Activated T-cell treated with anti-CD3 and anti-CD28 coated beads, Interleukin-2, amount 50 U/mL, for 48 hours (primary cell): ENCODE results near the gene LAMA2.

Experiments used
- DNase-seq, 2 experiments: peaks; one replicate each; pipeline ENCODE4 v3.0.0-alpha.2; 2020

LAMA2 gene

GRCh38 chr6:129398764-129399163 is 515.8 kb downstream of the LAMA2 start:
- no peak for DNase-seq

DNA sequence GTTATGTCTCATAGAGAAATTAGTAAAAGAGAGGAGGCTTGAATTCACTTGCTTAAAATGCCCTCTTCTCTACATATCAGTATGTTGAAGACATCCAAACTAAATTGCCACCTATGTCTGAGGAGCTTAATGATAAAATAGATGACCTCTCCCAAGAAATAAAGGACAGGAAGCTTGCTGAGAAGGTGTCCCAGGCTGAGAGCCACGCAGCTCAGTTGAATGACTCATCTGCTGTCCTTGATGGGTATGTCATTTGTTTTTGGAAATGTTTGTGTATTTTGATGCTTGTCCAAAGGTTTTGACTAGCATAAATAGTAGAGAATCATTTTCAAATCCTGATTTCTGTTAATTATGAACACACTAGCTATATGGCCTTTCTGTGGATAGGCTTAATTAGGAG is 519.3 kb downstream of the LAMA2 start:
- no peak for DNase-seq

- no peak for DNase-seq
Measured at GRCh38 chr6:129411092-129411491, 528.2 kb downstream of the LAMA2 start.

DNA sequence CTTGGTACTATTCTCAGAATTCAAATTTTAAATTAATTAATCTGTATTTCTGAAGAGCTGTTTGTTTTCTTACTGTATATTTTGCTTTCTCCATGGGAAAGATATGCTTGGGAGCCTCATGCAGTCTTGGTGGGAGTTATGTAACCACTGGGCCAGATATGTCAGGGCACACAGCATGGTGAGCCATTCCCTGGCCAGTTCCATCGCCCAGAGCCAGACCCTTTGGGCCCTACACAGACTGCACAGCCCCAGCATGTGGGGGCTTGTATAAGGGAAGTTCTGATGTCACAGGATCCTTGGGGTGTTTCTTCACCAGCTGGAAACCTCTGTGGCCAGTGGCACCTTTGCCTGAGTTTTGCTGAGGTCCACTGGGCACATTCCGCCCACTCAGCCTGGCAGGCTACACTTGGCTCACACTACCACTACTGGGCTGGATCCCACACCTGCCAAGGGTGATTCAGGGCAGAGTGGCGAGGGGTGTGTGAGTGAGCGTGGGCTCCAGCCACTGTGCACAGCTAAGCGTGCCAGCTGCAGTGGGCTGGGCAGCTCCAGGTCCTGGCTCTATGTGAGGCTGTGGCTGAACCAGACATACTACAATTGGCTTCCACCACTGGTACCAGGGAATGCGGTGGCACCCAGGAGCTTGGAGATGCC is 533.5 kb downstream of the LAMA2 start:
- DNase-seq, result no peak

GRCh38 chr6:129417416-129418086 is 534.6 kb downstream of the LAMA2 start:
- no peak for DNase-seq

GRCh38 chr6:129419324-129419723 is 536.4 kb downstream of the LAMA2 start:
- DNase-seq, result no peak

GRCh38 chr6:129426343-129426742 is 543.4 kb downstream of the LAMA2 start:
- no peak for DNase-seq

DNA sequence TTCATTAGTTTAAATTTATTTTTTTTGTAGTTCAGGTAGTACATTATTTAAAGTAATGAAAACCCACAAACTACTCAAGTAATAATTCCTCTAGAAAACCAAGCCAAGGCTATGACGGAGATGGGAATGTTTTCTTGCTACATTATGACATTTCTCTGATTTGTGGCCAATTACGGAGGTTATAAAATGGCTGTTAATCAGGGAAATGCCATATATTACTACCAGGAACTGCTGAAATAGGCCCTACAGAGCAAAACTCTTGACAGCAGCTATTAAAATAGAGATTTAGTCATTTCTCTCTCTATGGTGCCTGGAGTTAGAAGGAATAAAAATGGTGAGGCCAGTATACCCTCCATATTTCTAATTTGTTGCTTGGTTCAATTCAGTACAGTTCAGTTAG is 547.0 kb downstream of the LAMA2 start:
- no peak for DNase-seq

GRCh38 chr6:129432738-129433137 is 549.8 kb downstream of the LAMA2 start:
- no peak for DNase-seq

DNA sequence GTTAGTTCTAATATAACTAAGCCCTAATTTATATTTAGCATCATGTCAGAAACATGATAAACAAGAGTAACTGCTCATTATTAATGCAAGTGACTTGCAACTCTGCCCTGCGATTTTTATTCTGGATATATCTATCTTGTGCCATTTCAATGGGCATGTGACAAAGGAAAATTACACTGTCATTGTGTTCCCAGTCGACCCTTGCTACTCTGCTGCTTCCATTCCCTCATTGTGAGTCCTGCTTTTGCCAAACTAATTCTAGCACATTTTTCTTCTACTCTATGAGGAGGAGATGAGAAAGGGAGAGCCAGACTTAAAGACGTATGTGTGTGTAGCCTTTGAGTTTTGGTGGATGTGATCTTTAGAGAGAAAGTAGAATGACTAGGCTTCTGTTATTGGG is 551.2 kb downstream of the LAMA2 start:
- no peak for DNase-seq

DNA sequence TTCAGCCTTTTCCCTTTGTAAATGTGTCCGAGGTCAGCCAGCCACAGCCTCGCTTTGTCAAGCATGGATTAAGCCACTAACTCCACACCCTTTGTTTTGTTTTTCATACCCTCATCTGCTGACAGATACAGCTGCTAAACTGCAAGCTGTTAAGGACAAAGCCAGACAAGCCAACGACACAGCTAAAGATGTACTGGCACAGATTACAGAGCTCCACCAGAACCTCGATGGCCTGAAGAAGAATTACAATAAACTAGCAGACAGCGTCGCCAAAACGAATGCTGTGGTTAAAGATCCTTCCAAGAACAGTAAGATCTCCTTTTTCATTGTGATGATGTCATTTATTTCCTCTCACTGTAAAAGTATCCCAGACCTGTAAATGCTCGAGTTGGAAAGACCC is 557.8 kb downstream of the LAMA2 start:
- DNase-seq, result no peak

DNA sequence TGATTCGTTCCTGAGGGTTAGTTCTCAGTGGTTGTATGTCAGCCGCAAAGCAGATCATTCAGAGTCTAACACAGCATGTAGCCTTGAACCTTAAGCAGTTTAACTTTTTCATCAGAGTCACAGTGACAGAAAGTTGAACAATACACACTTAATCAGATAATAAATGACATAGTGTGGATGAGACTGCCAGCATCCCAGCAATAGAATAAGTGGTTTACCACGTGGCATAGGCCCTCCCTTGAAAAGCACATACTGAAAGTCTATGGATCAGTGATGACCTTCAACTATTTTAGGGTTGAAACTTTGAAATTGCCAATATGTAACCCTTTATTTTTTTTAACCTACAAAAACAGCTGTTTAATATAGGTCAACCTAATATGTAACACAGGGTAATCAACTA is 561.7 kb downstream of the LAMA2 start:
- DNase-seq, result no peak

GRCh38 chr6:129446272-129447197 is 563.6 kb downstream of the LAMA2 start:
- no peak for DNase-seq

- no peak for DNase-seq
Measured at GRCh38 chr6:129447198-129447565, 564.2 kb downstream of the LAMA2 start.

DNA sequence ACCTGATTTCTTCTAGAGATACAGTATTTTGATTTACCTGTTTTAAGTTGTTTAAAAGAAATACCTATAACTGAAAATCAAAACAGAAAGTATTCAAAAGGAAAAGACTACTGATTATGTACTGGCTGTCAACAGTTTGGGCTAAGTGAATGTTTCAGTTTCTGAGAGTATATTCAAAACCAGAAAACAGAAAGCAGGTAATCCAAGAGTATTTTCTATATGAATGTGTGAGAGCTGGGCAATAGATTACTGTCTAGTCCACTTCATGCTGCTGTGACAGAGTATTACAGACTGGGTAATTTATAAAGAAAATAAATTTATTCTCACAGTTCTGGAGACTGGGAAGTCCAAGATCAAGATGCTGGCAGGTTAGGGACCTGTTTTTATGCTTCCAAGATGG is 566.0 kb downstream of the LAMA2 start:
- DNase-seq, result no peak

DNA sequence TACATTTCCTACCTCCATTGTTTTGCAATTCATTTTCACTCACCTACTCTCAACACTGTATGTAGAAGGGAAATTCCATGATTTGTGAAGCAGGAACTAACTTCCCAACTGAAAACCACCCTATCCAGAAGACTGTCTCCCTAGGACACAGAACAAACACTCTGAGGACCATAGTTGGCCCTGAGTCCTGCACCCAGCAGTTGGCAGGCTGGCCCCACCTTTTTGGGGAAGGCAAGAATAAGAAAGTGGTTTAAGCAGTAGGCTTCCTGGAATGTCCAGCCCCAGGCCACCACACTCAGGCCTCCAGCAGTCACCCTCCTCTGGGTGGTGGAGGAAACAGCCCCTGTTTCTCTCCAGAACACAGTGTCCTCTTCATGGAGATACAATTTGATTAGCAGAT is 568.2 kb downstream of the LAMA2 start:
- DNase-seq, result no peak

- no peak for DNase-seq
Measured at GRCh38 chr6:129453073-129453472, 570.1 kb downstream of the LAMA2 start.

DNA sequence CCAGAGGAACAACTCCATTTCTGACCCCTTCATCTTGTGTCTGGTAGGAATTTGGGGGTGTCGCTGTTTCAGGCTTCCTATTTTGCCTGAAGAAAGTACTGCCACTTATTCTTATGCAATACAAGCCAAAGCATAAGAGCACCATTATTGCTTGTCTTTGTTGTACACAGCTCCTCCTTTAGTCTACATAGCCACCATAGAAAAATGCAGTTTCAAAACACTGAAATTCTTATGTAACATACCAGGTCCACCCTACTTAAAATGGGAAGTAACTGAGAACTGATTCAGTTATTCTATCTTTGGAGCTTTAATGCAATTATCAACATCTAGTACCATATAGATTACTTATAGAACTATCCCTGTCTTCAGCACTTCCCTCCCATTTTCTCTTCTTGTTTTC is 571.5 kb downstream of the LAMA2 start:
- DNase-seq, result no peak

- DNase-seq, result no peak
Measured at GRCh38 chr6:129455126-129455769, 572.3 kb downstream of the LAMA2 start.

DNA sequence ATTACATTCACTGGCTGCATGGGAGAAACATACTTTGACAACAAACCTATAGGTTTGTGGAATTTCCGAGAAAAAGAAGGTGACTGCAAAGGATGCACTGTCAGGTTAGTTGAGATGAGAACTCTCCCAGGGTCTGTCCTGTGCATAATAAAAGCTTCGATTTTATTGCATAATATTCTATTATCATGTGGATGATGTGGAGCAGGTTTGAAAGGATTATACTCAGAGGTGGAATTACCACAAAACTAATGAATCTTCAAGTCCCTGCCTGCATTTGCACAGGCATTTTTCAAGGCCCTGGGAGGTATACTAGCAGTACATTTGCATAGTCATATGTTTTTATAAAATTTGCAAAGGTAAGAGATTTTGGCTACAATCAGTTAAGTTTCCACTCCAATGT is 577.3 kb downstream of the LAMA2 start:
- no peak for DNase-seq

GRCh38 chr6:129469070-129469662 is 586.2 kb downstream of the LAMA2 start:
- no peak for DNase-seq

- no peak for DNase-seq
Measured at GRCh38 chr6:129472239-129472638, 589.3 kb downstream of the LAMA2 start.

DNA sequence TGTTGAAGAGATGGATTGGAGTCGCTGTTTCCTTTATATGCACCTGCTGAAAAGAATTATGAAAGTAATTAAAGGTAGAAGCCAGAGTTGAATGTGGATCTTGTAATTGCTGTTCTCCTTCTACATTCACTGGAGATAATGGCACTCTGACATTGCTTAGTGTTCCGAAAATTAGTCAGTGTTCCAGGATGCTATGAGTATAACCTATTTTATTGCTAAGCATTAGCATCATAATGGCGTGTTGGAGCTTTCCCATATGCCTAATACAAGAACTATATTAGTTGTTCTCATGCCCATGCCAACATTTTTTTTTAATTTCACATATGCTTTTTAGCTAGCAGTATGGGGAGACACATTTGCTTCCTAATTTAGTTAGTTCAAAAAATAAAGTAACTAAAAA is 590.6 kb downstream of the LAMA2 start:
- no peak for DNase-seq
